Measurements from ENCODE around the gene NOG.

NOG gene

GRCh38 chr17:56602292-56603130 is 9.0 kb downstream of the NOG start:
- H3K4me3 ChIP-seq (ENCODE audit: low read depth, low read length), result no peak overlapping the region

DNA sequence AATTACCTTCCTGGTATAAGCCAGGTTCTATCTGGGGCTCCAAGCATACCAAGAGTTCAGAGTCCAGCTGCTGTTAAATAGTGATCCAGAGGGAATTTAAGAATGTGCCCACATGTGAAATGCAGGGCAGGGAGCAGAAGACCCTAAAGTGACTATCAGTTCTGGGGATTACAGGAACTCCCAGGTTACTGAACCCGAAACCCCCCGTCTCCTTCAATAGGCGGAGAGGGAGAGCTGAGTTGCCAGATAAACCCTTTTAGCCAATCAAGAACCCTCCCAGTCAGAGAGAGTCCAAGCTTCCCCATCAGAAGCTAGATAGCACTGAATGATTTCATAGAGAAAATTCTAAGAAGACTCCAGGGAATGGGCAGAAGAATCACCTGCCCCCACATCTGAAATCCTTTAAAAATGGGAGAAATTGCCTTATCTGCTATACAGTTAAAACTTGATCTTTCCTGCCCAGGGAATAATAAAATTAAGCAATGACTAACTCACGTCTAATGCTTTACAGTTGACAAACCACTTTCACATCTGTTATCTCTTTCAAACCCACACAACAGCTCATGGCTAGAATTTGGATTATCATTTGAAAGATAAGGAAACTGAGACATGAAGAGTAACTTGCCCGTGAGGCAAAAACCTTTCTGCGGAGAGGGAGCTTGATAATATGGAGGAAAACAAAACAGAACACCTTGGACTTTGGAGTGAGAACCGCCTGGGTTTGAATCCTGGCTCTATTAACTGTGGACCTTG is 10.2 kb downstream of the NOG start:
- no peak overlapping the region for H3K4me3 ChIP-seq (ENCODE audit: low read depth, low read length)
- TF ChIP-seq, protein P1, sequence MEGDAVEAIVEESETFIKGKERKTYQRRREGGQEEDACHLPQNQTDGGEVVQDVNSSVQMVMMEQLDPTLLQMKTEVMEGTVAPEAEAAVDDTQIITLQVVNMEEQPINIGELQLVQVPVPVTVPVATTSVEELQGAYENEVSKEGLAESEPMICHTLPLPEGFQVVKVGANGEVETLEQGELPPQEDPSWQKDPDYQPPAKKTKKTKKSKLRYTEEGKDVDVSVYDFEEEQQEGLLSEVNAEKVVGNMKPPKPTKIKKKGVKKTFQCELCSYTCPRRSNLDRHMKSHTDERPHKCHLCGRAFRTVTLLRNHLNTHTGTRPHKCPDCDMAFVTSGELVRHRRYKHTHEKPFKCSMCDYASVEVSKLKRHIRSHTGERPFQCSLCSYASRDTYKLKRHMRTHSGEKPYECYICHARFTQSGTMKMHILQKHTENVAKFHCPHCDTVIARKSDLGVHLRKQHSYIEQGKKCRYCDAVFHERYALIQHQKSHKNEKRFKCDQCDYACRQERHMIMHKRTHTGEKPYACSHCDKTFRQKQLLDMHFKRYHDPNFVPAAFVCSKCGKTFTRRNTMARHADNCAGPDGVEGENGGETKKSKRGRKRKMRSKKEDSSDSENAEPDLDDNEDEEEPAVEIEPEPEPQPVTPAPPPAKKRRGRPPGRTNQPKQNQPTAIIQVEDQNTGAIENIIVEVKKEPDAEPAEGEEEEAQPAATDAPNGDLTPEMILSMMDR (IDR thresholded peaks at IDR 0.05; ENCODE audit: borderline replicate concordance, insufficient read depth, low read depth, low read length), result no peak

More at GRCh38 chr17:56602292-56603130, 9.0 kb downstream of the NOG start:
- TF ChIP-seq, protein P1 (IDR thresholded peaks at IDR 0.05; ENCODE audit: borderline replicate concordance, insufficient read depth, low read depth, low read length), result no peak

DNA sequence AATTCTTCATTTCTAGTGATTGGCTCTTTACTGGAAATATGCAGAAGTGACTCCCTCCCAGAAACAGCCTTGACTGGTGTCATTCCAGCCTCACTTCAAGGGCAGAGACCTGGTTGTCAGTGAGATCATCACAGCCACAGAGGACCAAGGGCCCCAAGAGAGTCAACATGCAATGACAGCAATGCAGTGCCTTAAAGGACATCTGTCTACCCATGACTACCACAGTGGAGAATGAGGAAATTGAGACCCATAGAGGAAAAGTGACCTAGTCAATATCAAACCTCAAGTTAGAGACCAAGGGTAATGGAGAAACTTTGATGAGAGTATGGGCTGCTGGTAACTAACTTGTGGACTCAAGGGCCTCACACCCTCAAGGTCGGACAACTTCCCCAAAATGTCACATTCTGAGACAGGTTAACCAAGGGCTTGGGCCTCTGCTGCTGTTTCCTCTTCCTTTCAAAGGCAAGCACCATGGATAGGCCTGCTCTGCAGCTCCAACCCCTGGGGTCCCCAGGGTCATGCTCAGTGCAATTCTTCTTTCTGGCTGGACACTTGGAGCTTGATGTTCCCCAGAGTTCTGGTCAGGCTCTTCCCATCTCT is 11.3 kb downstream of the NOG start:
- no peak overlapping the region for H3K4me3 ChIP-seq (ENCODE audit: low read depth, low read length)
- TF ChIP-seq, protein P1 (IDR thresholded peaks at IDR 0.05; ENCODE audit: borderline replicate concordance, insufficient read depth, low read depth, low read length), result no peak

DNA sequence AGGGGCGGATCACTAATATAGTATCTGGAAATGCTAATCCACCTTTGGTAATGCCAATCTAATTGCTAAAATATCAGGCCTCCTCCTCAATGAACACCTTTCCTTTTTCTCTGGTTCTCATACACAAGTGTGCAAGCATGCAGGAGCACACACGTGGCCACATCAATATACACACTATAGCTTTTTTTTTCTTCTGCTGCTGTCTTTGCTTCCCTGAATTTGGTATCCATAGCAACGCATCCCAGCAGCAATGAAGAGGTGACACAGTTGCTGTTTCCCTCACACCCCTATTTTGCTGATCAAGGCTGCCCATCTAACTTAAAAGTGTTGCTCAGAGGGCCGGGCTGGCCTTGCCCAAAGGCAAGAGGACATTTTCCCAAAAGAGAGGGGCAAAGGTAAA is 15.4 kb downstream of the NOG start:
- TF ChIP-seq, protein P1 (IDR thresholded peaks at IDR 0.05; ENCODE audit: borderline replicate concordance, insufficient read depth, low read depth, low read length), result no peak
- H3K4me3 ChIP-seq (ENCODE audit: low read depth, low read length), result no peak overlapping the region

DNA sequence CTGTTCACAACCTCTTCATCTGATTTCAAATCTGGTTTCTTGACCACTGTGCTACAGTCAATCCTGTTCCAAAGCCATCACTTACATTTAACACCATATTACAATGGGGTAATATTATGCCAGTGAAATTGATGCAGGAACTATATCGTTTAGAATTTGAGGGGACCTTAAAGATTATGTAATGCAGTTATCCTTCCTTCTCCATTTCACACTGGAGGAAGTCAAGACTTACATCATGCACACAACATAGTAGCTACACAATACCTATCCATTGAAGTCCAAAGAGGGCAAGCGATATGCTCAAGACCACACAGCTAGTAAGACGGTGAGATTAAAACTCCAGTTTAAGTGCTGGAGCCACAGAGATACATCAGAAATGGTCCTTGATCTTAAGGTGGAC is 16.8 kb downstream of the NOG start:
- TF ChIP-seq, protein P1 (IDR thresholded peaks at IDR 0.05; ENCODE audit: borderline replicate concordance, insufficient read depth, low read depth, low read length), result no peak
- H3K4me3 ChIP-seq (ENCODE audit: low read depth, low read length), result no peak overlapping the region

DNA sequence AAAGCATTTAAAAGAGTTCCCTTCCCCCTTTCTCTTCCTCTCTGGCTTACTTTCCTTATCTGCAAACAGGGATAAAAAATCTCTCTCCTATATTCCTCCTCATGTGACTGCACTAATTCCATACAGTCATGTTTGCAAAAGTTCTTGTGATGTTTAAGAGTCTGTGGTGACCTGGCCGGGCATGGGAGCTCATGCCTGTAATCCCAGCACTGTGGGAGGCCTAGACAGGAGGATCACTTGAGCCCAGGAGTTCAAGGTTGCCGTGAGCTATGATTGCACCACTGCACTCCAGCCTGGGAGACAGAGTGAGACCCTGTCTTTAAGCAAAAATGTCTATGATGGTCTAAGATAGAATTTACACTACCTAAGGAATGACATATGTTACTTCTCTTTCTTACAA is 19.6 kb downstream of the NOG start:
- H3K4me3 ChIP-seq (ENCODE audit: low read depth, low read length), result no peak overlapping the region
- TF ChIP-seq, protein P1 (IDR thresholded peaks at IDR 0.05; ENCODE audit: borderline replicate concordance, insufficient read depth, low read depth, low read length), result no peak

Data from GM12875 (cell line).